HG02759 (cell line): ENCODE data around the gene FOXP3.
"Not testable (repeated sequence)": the region's sequence is repeated elsewhere in the genome, so short reads cannot be mapped to it uniquely, and the experiment has no call there.

ENCODE experiments used
- ATAC-seq: cut with Tn5 transposase; IDR thresholded peaks from one replicate; pipeline ENCODE4 v1.9.1; 2021; ENCODE audit warnings: mild to moderate bottlenecking, moderate library complexity; ENCODE audit not compliant: unreplicated experiment

FOXP3 gene, protein sequence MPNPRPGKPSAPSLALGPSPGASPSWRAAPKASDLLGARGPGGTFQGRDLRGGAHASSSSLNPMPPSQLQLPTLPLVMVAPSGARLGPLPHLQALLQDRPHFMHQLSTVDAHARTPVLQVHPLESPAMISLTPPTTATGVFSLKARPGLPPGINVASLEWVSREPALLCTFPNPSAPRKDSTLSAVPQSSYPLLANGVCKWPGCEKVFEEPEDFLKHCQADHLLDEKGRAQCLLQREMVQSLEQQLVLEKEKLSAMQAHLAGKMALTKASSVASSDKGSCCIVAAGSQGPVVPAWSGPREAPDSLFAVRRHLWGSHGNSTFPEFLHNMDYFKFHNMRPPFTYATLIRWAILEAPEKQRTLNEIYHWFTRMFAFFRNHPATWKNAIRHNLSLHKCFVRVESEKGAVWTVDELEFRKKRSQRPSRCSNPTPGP

DNA sequence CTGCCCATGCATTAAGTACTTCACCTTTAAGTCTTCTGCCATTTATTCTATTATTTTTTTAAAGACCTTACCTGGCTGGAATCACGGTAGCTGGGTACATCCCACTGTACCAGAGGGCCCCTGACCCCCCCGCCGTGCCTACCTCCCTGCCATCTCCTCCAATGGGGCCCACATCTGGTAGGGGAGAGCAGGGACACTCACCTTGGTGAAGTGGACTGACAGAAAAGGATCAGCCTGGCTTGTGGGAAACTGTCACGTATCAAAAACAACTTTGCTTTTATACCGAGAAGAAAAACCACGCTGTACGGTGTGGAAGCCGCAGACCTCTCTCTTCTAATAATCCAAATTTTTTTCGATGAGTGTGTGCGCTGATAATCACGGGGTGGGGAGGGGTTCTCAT is at the start of gene FOXP3:
FOXP3 (minus strand) TSS at position 251 of the 400 bp plus-strand sequence. CDS start 6,205 bp downstream, outside the sequence.
- no peak for ATAC-seq

DNA sequence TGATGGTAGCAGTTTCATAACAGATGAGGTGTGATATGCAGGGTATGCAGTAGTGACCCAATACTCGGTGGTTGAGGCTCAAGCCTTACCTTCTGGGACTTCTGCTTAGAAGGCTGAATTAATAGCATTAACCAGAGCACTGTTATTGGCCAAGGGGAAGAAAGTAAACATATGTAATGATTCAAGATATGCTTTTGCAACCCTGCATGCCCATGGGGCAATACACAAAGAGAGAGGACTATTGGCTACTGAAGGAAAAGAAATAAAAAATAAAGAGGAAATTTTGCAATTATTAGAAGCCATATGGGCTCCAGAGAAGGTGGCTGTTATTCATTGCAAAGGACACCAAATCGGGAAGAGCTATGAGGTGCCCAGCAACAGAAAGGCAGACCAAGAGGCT is 47.7 kb upstream of the FOXP3 start:
- no peak for ATAC-seq

DNA sequence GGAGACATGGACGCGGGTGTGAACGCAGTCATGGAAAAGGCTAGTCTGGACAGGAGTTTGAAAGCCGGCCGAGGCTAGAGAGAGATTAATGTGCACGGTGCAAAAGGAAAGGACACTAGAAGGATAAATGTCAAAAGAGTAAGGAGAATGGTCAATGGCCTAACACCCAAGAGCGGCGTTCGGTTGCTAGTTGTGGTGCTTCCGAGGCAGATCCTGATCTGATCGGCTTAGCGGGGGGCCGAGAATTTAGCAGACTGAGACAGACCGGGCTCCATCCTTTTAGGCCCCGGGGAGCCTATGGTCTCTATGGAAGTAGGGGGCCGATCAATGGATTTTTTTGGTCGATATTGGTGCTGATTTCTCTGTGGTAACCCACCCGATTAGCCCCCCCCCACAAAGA is 45.9 kb upstream of the FOXP3 start:
- ATAC-seq, result no peak

DNA sequence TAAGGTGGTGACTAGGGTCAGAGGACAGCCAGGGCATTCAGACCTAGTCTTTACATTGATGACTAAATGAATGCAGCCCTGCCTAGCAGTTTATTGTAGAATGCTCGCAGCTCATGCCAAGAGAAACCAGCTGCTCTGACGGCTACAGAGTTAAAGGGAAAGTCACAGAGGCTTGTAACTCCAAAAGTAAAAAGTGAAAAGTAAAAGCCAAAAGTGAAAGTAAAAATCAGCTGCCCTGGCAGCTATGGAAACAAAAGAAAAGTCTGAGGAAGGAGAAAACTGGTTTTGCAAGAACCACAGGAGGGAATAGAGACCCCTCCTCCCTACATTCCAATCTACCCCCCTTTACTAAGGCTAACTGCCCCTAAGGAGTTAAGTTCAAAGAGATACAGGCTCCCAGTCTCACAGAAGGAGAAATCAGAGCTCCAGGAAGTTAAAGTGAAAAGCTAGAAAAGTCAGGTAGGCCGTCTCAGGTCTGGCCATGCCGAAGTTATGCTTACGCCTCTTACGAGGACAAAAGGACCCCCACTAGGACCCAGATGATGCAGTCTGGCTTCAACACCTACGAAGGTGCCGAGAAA is 45.0 kb upstream of the FOXP3 start:
- ATAC-seq, result no peak

DNA sequence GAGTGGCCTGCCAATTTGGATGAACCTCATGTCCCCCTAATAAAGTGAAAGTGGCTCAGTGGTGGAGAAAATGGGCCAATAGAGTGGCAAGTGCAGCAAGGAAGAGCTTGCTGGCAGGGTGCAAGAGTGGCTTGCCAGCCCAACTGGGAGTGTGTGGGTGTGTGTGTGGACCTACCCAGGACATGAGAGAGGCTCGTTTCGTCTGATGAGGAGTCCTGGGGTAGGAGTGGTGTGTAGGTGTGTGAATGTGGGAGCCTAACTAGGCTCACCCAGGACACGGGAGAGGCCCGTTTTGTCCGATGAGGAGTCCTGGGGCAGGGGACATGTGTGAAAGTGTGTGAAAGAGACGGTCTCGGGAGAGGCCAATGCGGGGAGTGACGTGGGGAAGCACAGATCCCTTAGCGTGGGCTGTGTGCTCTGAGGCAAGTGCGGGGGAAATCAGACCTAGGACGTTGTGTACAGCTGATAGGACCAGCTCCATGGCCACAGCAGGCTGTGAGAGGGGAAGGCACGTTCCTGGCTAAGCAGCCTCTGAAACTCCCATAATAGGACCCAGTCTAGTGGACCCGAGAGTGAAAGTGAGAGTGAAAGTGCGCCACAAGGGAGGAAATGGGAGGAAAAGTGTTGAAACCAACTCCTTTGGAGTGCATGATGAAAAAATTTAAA is 44.2 kb upstream of the FOXP3 start:
- no peak for ATAC-seq

DNA sequence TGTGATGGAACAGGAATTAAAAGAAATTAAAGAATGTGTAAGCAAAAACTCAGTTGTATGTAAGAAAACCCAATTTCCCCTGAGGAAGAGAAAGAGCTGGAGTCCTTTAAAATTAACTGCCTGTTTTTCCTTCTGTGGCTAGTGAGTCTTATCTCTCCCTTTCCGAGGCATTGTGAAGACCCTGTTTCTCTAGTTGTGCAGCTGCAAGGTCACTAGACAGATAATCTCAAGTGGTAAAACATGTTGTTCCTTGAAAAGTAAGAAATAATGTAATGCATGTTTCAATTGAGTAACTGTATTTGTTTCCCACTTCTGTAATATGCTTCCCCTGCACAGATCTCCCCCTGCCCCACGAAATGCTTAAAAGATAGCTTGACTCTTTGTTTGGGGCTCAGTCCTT is 43.3 kb upstream of the FOXP3 start:
- not testable (repeated sequence) for ATAC-seq

DNA sequence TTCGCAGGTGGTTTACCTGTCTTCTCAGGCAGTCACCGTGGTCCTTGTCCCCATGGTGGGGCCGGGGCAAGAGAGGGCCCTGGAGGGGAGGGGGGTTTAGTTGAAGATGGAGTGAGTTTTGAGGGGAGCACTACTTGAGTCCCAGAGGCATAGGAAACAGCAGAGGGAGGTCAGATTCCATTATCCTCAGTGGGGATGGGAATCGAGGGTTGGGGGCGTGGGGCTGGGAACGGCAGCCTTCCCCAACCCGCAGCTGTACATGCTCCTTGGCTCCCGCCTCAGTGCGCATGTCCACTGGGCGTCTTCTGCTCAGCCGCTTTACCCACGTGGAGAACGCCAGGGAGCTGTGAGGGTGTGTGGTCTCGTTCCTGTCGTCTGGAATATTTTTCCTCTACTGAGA is 38.8 kb upstream of the FOXP3 start, which contains the start of gene GAGE10:
GAGE10 (plus strand) TSS at position 301 of the 400 bp plus-strand sequence. CDS start 1,214 bp downstream, outside the sequence.
- no peak for ATAC-seq

DNA sequence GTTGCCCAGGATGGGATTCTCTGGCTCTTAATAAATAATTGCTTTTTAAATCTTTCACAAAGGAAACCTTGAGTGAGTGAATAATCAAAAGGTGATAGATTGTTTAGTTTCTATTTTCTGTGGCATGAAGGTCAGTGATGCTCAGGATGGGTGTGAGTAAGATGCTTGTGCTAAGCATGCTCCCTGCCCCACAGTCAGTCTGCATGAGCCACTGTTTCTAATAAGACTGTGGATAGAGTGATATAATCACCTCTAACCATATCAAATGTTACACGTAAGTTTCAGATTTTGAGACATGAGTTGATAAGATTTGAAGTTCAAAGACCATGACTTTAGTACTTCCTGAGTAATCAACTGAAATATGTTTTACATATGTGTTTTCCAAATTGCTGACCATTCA is 36.2 kb upstream of the FOXP3 start:
- ATAC-seq, result no peak

DNA sequence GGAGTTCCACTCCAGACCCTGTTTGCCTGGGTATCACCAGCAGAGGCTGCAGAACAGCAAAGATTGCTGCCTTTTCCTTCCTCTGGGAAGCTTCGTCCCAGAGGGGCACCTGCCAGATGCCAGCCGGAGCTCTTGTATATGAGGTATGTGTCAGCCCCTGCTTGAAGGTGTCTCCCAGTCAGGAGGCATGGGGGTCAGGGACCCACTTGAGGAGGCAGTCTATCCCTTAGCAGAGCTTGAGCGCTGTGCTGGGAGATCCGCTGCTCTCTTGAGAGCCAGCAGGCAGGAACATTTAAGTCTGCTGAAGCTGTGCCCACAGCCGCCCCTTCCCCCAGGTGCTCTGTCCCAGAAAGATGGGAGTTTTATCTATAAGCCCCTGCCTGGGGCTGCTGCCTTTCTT is 34.8 kb upstream of the FOXP3 start:
- ATAC-seq, result not testable (repeated sequence)

DNA sequence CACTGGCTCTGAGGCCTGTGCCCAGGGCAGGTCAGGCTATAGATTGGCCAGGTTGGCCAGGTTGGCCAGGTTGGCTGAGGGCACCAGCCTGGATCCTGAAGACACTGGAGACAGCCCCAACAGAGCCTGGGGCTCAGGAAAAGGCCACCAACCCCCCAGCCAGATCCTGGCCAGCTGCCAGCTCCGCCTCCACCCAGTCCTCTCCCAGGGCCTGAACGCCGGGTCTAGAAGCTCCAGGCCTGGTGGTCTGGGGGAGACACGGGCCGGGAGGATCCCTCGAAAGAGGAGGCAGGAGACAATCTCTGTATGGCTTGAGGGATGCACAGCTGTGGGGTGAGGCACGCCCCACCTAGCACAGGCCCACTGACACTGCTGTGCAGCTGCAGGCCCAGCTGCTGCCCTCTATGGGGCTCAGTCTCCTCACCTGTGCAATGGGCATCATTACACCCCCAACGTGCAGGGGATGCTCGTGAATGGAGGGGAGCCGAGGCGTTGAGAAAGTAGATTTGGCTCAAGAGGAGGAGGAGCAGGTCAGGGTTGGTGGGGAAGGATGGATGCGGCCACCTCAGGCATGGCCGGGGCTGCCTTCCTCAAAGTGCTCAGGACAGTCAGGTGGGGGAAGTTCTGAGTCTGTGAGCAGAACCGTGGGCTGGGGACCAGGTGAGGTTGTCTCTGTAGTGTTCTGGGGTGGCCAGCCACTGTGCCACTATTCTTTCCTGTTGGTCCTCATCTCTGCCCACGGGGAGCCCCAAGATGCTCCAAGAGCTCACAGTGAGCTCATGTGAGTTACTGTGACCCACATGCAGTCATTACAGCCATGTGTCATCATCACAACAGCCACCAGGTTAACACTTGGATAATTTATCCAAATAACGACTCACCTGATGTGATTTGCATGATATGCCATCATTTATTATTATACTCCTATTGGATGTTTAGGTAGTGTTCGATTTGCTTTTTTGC is 28.2 kb upstream of the FOXP3 start:
- no peak for ATAC-seq

DNA sequence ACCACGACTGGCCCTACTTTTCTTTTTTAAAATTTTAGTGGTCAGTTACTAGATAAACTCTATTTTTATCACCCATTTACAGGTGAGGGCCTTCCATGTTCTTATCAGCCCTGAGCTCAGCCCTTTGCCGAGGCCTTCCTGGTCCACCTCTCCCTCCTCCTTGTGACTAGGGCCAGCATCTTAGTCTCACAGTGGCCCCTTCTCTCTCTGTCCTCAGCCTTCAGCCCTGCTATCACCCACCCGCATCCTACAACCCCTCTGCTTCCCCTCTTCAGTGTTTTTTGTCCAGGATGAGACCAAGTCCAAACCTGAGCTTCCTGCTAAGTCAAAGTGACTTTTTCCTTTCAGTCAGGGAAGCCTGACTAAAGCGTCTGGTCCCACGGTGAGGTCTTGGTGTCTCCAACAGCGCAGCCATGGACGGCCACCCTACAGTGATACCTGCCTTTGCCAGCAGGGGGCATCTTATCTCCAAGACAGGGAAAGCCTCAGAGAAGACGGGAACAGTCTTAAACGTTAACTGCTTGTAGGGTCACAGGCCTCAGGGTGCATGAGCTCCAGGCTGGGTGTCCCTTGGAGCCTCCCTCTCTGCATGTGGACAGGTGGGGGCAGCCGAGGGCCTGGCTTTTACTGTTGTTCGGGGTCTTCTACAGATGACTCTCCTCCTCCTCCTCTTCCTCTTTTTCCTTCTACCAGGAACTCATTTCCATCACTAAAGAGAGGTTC is 27.3 kb upstream of the FOXP3 start:
- peak; percentile 59 for ATAC-seq

DNA sequence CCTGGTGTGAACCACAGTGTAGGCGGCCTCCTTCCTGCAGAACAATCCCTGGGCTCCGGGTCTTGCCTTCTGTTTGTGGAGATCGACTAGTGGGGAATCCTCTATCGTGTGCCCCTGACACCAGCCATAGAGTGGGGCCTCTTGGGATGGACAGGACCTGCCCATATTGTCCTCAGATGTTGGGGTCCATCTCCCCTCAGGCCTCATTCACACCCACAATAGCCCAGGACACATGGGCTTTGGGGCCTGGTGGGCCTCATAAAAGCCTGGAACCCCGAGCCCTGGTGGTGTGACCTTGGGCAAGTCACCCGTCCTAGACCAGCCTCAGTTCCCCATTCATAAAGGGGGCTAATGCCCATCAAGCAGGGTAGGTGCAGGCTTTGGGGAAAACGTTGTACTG is 25.7 kb upstream of the FOXP3 start:
- no peak for ATAC-seq

DNA sequence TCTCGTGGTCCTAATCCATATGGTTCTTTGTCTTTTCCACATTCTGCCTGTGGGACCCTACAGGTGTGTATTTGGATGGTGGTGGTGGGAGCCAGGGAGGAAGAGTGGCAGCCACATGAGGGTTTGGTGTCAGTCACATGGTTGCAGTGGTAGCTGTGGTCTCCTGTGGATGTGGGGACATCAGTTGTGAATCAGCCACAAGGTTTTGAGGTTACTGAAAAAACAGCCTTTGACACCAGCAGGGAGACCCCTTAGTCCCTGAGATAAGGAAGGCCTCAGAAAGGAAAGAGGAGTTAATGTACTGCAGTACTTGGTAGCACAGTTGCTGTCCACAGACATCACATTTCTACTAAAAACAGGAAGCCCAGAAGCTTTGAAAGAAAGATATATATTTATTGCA is 23.2 kb upstream of the FOXP3 start:
- ATAC-seq, result no peak

DNA sequence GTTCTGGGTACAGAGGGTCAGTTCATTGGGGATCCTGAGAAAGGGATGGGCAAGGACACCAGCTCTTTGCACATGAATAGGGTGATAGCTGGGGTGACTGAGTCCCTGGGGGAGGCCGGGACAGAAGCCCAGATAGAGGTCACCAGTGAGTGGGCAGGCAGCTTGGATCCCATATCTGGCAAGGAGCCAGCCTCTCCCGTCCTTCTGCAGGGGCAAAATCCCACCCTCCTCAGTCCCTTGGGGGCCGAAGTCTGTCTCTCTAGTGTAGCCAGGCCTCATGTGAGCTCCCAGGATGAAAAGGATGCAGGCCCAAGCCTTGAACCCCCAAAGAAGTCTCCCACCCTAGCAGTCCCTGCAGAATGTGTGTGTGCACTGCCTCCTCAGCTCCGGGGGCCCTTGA is 22.1 kb upstream of the FOXP3 start:
- no peak for ATAC-seq

DNA sequence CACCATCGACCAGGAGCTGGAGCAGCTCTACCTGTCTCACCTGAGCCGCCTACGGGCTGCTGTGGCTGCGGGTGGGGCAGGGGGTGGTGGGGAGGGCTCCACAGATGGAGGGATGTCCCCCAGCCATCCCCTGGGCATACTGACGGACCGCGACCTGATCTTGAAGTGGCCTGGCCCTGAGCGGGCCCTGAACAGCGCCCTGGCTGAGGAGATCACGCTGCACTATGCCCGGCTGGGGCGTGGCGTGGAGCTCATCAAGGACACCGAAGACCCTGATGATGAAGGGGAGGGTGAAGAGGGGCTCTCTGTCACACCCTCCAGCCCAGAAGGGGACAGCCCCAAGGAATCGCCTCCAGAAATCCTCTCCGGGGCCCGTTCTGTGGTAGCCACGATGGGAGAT is 21.6 kb upstream of the FOXP3 start:
- ATAC-seq, result no peak

DNA sequence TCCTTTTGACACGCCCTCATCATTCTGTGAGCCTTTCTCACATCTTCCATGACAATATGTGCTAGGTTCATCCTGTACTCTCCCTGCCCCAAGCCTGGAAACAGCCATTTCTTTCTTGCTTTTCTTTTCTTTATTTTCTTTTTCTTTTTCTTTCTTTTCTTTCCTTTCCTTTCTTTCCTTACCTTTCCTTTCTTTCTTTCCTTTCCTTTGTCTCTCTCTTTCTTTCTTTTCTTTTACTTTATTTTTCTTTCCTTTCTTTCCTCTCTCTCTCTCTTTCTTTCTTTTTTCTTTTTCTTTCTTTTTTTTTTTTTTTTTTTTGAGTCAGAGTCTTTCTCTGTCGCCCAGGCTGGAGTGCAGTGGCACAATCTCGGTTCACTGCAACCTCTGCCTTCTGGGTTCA is 19.7 kb upstream of the FOXP3 start:
- ATAC-seq, result no peak

DNA sequence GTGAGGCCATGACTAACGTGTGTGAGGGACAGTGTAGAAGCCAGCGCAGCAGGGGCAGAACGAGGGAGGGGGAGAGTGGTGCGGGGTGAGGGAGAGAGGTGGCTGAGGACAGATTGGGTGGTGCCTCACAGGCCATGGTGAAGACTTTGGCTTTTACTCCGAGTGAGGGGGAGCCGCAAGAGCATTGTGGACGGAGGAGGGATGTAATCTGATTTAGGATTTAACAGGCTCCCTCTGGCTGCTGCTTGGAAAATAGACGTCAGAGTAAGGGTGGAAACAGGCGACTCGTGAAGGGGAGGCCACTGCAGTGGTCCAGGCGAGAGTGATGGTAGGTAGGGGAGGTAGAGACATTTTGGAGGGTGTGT is 18.1 kb upstream of the FOXP3 start:
- ATAC-seq, result no peak

DNA sequence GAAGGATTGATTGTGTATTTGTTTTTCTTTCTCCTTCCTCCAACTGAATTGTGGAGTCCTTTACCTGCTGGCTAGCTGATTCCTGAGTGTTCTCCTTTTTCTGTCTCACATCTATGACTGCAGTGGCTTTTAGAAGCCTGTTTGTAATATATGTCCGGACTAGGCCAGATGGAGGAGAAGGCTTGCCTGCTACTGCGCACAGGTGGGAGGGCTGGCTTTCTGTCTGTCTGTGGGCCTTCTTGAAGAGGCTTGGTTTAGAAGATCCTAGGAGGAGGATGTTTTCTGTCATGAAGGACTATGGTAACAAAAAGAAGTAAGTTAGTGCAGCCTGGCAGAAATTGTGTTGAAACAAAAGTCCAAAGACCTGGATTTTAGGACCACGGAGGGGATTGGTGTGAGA is 13.6 kb upstream of the FOXP3 start:
- ATAC-seq, result no peak

DNA sequence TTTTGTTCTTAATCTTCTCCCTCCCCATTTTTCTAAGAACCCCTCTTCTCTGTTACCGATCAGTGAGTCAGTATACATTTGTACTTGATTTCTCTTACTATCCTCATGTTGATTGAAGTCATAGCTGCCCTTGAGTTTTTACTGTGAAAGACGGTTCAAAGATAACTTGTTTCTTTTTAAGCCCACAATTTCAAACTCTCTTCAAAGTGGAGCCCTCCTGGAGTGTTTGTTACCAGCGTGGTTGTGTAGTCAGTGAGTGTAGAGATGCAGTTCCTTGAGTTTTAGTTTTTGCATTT is 13.0 kb upstream of the FOXP3 start:
- no peak for ATAC-seq
